Ovary (tissue), 1 donor: ENCODE results near the gene POU5F1.

Experiments used
- EP300 ChIP-seq: sonication (generic); formaldehyde crosslinking; IDR thresholded peaks from one replicate; pipeline ENCODE4 v1.6.1; 2017; ENCODE audit warnings: antibody characterized with exemption
- POLR2A ChIP-seq: fragments of 450-650 bp; IDR thresholded peaks from one replicate; pipeline ENCODE4 v1.6.1; 2017; ENCODE audit warnings: antibody characterized with exemption, mild to moderate bottlenecking, moderate library complexity

GRCh38 chr6:31149827-31150447, 20.5 kb downstream of the POU5F1 start:
- no peak for TF ChIP-seq POLR2A
- TF ChIP-seq EP300 = no peak
